Adrenal gland (tissue), 12 donors: ENCODE data around the gene KSR2. TPM values are rescaled to one million over a fixed set of nuclear protein-coding genes. Genes with fewer than 3 reads are reported as not detected.
"Not testable (repeated sequence)": the region's sequence is repeated elsewhere in the genome, so short reads cannot be mapped to it uniquely, and the experiment has no call there.

Experiments
- DNase-seq, 7 donors: peaks; one replicate each; pipeline ENCODE4 v3.0.0-alpha.2; 2019 to 2020
- H3K27ac ChIP-seq, 5 donors: fragments of 200-600 bp; sonication (generic) in 4 of 5; 1 replicate in 3 of 5; 2 replicates in 2 of 5; pipeline versions ENCODE4 v1.5.1 to v1.8.0; 2016 to 2020; ENCODE audit warnings: mild to moderate bottlenecking in 1 of 5
- H3K27me3 ChIP-seq: fragments of 200-600 bp; 2 replicates; pipeline ENCODE4 v1.8.0; 2021
- H3K36me3 ChIP-seq, 2 donors: fragments of 200-600 bp; replicated peaks in 1 of 2; 1 replicate in 1 of 2; 2 replicates in 1 of 2; pipeline versions ENCODE4 v1.5.1 to v1.8.0; 2018 to 2022
- H3K4me1 ChIP-seq, 2 donors: fragments of 200-600 bp; replicated peaks in 1 of 2; 1 replicate in 1 of 2; 2 replicates in 1 of 2; pipeline versions ENCODE4 v1.5.1 to v1.8.0; 2018 to 2021
- H3K4me3 ChIP-seq, 4 donors: fragments of 200-600 bp; sonication (generic) in 3 of 4; one replicate each; pipeline ENCODE4 v1.5.1; 2016 to 2018
- H3K9me3 ChIP-seq, 3 donors: fragments of 200-600 bp; sonication (generic) in 1 of 3; replicated peaks in 1 of 3; 1 replicate in 2 of 3; 2 replicates in 1 of 3; pipeline versions ENCODE4 v1.5.1 to v1.8.0; 2016 to 2021
- CTCF ChIP-seq, 6 experiments: fragments of 450-650 bp in 4 of 6; fragments of 200-600 bp in 2 of 6; sonication (generic) in 1 of 6; IDR thresholded peaks; 1 replicate in 5 of 6; 2 replicates in 1 of 6; pipeline versions ENCODE4 v1.5.1 to v1.8.0; 2016 to 2021; ENCODE audit warnings: antibody characterized with exemption in 6 of 6, mild to moderate bottlenecking in 2 of 6, moderate library complexity in 1 of 6
- POLR2A ChIP-seq, 2 donors: fragments of 450-650 bp; IDR thresholded peaks; one replicate each; pipeline ENCODE4 v1.6.1; 2017; ENCODE audit warnings: antibody characterized with exemption in 2 of 2, mild to moderate bottlenecking in 2 of 2, moderate library complexity in 1 of 2
- WGBS, 4 donors: extraction: QIAGEN DNeasy Blood & Tissue Kit in 2 of 4; methylation state at CpG; one replicate each; pipeline versions ENCODE4 v1.1.5 to v1.1.7; 2013 to 2017; 5-methylcytosine and 5-hydroxymethylcytosine counted together
- intact Hi-C, 2 donors: fragments of 100-400 bp; cut with DNase I; formaldehyde crosslinking; loops; one replicate each; pipeline versions ENCODE4 v1.14.1 to v1.15.0; 2022 to 2023
- polyA plus RNA-seq, 3 donors: library from polyadenylated mRNA; stranded (reverse); fragments of 200-250 nt in 2 of 3; fragments of 350-450 nt in 1 of 3; fragmentation: Illumina TruSeq in 1 of 3; extraction: RNeasy Lipid Tissue Mini Kit (QIAGEN cat#74804) in 1 of 3; gene quantifications; one replicate each; pipeline ENCODE4 v1.2.3, GENCODE V29; 2013 to 2014
- total RNA-seq, 9 donors: library from RNA; depleted of rRNA in 4 of 9; stranded (reverse); fragments of >200 nt in 4 of 9; fragments of 120-200 nt in 1 of 9; fragmentation: NEBNext Ultra II Directional in 1 of 9; extraction: Animal tissue kit (Norgen Biotek cat#: 25700) in 1 of 9; gene quantifications; one replicate each; pipeline versions ENCODE4 v1.1.0 to v1.2.4, GENCODE V29; 2013 to 2023
- donor health status: healthy with polysubstance abuse.
- donor health status: Bipolar disorder and iron deficiency.
- donor health status: DM: yes; HTN: yes; CAD: no.
- donor health status: DM: no; HTN: no; CAD: no.
- donor health status: DM: no; HTN: no; CAD: no.
- donor health status: DM: yes; HTN: yes; CAD: no.

KSR2 gene
- total and polyA plus RNA-seq, 12 donors = 0.03 to 2.7 (median 0.84) TPM; not detected in 3

- intact Hi-C loops = no loop called here
- H3K4me3 ChIP-seq = no peak overlapping the region
- no peak for DNase-seq
- no peak for TF ChIP-seq CTCF (IDR thresholded peaks at IDR 0.05)
- no peak for TF ChIP-seq POLR2A (IDR thresholded peaks at IDR 0.05)
- H3K9me3 ChIP-seq = no peaks in the 10 kb centered on the region
- H3K27me3 ChIP-seq = no peaks in the 10 kb centered on the region
- WGBS, 4 donors = 59 to 65% (median 62%) methylated on average over 6 of the region's 6 CpGs
- H3K4me1 ChIP-seq = no peaks in the 10 kb centered on the region
- no peak overlapping the region for H3K27ac ChIP-seq
- H3K36me3 ChIP-seq = no peaks in the 10 kb centered on the region
Observed at GRCh38 chr12:117803001-117803400, 165.8 kb downstream of the KSR2 start.

GRCh38 chr12:117800711-117801110, 168.1 kb downstream of the KSR2 start:
- H3K4me3 ChIP-seq, intact Hi-C loops, H3K27ac ChIP-seq, H3K27me3 ChIP-seq, H3K36me3 ChIP-seq, H3K9me3 ChIP-seq, DNase-seq, H3K4me1 ChIP-seq: not testable (repeated sequence)
- WGBS, 4 donors = 79 to 88% (median 85%) methylated on average over 6 of the region's 6 CpGs

DNA sequence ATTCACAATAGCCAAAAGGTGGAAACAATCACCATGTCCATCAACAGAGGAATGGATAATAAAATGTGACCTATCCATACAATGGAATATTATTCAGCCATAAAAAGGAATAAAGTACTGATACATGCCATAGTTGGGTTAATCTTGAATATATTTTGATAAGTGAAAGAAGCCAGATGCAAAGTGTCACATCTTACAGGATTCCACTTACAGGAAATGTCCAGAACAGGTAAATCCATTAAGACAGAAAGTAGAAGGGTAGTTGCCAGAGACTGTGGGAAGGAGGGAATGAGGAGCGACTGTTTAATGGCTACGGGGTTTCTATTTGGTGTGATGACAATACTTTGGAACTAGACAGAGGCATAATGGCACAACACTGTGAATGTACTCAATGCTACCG, 171.6 kb downstream of the KSR2 start:
- no peak overlapping the region for H3K27ac ChIP-seq
- intact Hi-C loops = no loop called here
- DNase-seq = no peak
- TF ChIP-seq POLR2A (IDR thresholded peaks at IDR 0.05) = no peak
- no peak for TF ChIP-seq CTCF (IDR thresholded peaks at IDR 0.05)
- no peaks in the 10 kb centered on the region for H3K4me1 ChIP-seq
- H3K4me3 ChIP-seq = no peak overlapping the region
- no peaks in the 10 kb centered on the region for H3K36me3 ChIP-seq
- H3K9me3 ChIP-seq = no peaks in the 10 kb centered on the region
- no peaks in the 10 kb centered on the region for H3K27me3 ChIP-seq
- 74 to 91% (median 88%) methylated on average over 3 of the region's 3 CpGs for WGBS, 4 donors

- H3K27me3 ChIP-seq = no peaks in the 10 kb centered on the region
- 75 to 94% (median 91%) methylated on average over 8 of the region's 8 CpGs for WGBS, 4 donors
- H3K4me1 ChIP-seq = no peaks in the 10 kb centered on the region
- no peaks in the 10 kb centered on the region for H3K9me3 ChIP-seq
- no peak for DNase-seq
- no peak overlapping the region for H3K27ac ChIP-seq
- intact Hi-C loops = no loop called here
- H3K4me3 ChIP-seq = no peak overlapping the region
- TF ChIP-seq POLR2A (IDR thresholded peaks at IDR 0.05) = no peak
- no peak for TF ChIP-seq CTCF (IDR thresholded peaks at IDR 0.05)
- no peaks in the 10 kb centered on the region for H3K36me3 ChIP-seq
Observed at GRCh38 chr12:117792877-117793424, 175.8 kb downstream of the KSR2 start.

- 37 to 49% (median 45%) methylated on average over 4 of the region's 4 CpGs for WGBS, 4 donors
- Histone ChIP-seq H3K27ac (no peak overlapping the region), H3K4me1 (no peaks in the 10 kb centered on the region), H3K36me3 (no peaks in the 10 kb centered on the region), H3K27me3 (no peaks in the 10 kb centered on the region), H3K9me3 (no peaks in the 10 kb centered on the region), H3K4me3 (no peak overlapping the region)
- no peak for TF ChIP-seq CTCF (IDR thresholded peaks at IDR 0.05)
- no peak for TF ChIP-seq POLR2A (IDR thresholded peaks at IDR 0.05)
- intact Hi-C loops = no loop called here
- DNase-seq = no peak
Observed at GRCh38 chr12:117792471-117792870, 176.3 kb downstream of the KSR2 start.
